Endodermal cell (in vitro differentiated cells): ENCODE data around the gene ANO9. TPM values are rescaled to one million over a fixed set of nuclear protein-coding genes. Genes with fewer than 3 reads are reported as not detected.
"Not testable (repeated sequence)": the region's sequence is repeated elsewhere in the genome, so short reads cannot be mapped to it uniquely, and the experiment has no call there.

Experiments
- DNase-seq: peaks from one replicate; pipeline ENCODE4 v3.0.0-alpha.2; 2017
- H3K27ac ChIP-seq: 2 replicates; pipeline ENCODE4 v1.5.1; 2013; ENCODE audit warnings: mild to moderate bottlenecking, low read depth, low read length, moderate library complexity
- H3K27me3 ChIP-seq: 2 replicates; pipeline ENCODE4 v1.6.1; 2013; ENCODE audit warnings: mild to moderate bottlenecking, low read length, moderate library complexity; ENCODE audit not compliant: insufficient read depth, control insufficient read depth, poor library complexity, severe bottlenecking
- H3K36me3 ChIP-seq: 2 replicates; pipeline ENCODE4 v1.7.0; 2013; ENCODE audit warnings: mild to moderate bottlenecking, low read length, moderate library complexity; ENCODE audit not compliant: control insufficient read depth, insufficient read depth
- H3K4me1 ChIP-seq: one replicate; pipeline ENCODE4 v1.7.0; 2013; ENCODE audit warnings: low read length; ENCODE audit not compliant: control insufficient read depth, insufficient read depth
- H3K4me3 ChIP-seq: 2 replicates; pipeline ENCODE4 v1.5.1; 2013; ENCODE audit warnings: mild to moderate bottlenecking, low read length, moderate library complexity
- H3K9ac ChIP-seq: 2 replicates; pipeline ENCODE4 v1.6.1; 2013; ENCODE audit warnings: mild to moderate bottlenecking, low read length, moderate library complexity; ENCODE audit not compliant: poor library complexity, severe bottlenecking; ENCODE audit errors: extremely low read depth
- H3K9me3 ChIP-seq: 2 replicates; pipeline ENCODE4 v1.6.1; 2013; ENCODE audit warnings: mild to moderate bottlenecking, low read length, moderate library complexity; ENCODE audit not compliant: control insufficient read depth
- H3K27ac Mint-ChIP-seq: 2 replicates; pipeline ENCODE4 v1.8.0; 2020; ENCODE audit warnings: mixed read lengths
- H3K27me3 Mint-ChIP-seq: 2 replicates; pipeline ENCODE4 v1.8.0; 2021; ENCODE audit warnings: mild to moderate bottlenecking, mixed read lengths; ENCODE audit not compliant: insufficient read depth
- H3K36me3 Mint-ChIP-seq: 2 replicates; pipeline ENCODE4 v1.8.0; 2020; ENCODE audit warnings: low read depth, mixed read lengths
- H3K4me1 Mint-ChIP-seq: 2 replicates; pipeline ENCODE4 v1.8.0; 2020; ENCODE audit warnings: mixed read lengths
- H3K4me3 Mint-ChIP-seq: 2 replicates; pipeline ENCODE4 v1.8.0; 2020; ENCODE audit warnings: mild to moderate bottlenecking, moderate library complexity, mixed read lengths
- H3K9me3 Mint-ChIP-seq: 2 replicates; pipeline ENCODE4 v1.8.0; 2020; ENCODE audit warnings: mild to moderate bottlenecking, mixed read lengths
- WGBS, 2 experiments: methylation state at CpG; one replicate each; pipeline versions ENCODE4 v1.1.5 to v1.1.7; 2013; ENCODE audit warnings: missing lambda C conversion rate in 2 of 2, mixed read lengths in 1 of 2; ENCODE audit not compliant: insufficient coverage in 1 of 2, insufficient read length in 1 of 2; 5-methylcytosine and 5-hydroxymethylcytosine counted together
- total RNA-seq, 2 donors: library from RNA; stranded (reverse); fragmentation: NEBNext Ultra II Directional in 1 of 2; extraction: Animal tissue kit (Norgen Biotek cat#: 25700) in 1 of 2; gene quantifications; 2 replicates in 1 of 2; 3 replicates in 1 of 2; pipeline ENCODE4 v1.2.1, GENCODE V29; 2021
- TF ChIP-seq, protein P1 (sequence below): fragments of 200-600 bp; sonication (generic); conservative IDR thresholded peaks from 2 replicates; pipeline ENCODE4 v1.5.0; 2021; ENCODE audit warnings: antibody characterized with exemption, mild to moderate bottlenecking

ANO9 gene
- total RNA-seq, 2 donors from 2014 or later = 16.8 to 17.8 TPM

DNA sequence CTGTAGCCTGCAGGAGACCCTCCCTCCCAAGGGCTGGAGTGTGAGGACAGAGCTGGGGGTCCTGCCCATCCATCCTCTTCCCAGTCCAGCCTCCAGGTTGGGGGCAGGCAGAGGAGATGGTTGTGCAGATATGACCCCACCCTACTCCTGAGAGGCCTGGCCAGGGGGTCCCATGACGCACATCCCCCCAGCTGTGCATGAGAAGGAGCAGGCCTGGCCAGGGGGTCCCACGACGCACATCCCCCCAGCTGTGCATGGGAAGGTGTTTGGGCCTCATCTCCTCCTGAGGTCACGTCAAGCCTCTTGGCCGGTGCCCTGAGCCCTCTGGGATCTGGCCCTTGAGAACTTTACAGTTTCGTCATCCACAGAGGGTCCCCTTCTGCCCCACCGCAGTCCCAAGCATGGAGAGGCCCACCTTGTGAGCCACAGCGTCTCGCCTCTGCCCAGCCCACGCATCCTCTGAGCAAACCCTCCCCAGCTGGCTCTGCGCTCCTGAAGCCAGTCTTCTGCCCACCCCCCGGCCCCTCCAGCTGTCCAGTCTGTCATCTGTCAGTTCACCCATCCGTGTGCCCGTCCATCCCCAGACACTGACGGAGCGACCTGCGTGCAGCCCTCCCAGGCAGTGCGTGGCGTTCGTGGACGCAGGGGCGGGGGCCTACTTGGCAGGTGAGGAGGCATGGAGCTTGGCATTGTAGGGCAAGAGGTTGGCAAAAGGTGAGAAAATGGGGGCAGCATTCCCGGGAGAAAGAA, 2.3 kb downstream of the ANO9 start:
- Histone ChIP-seq H3K9me3 (no peaks in the 10 kb centered on the region), H3K27ac (no peak overlapping the region), H3K4me3 (no peak overlapping the region), H3K36me3 (no peaks in the 10 kb centered on the region), H3K9ac (no peak overlapping the region), H3K4me1 (no peaks in the 10 kb centered on the region), H3K27me3 (no peaks in the 10 kb centered on the region)
- Mint-ChIP-seq H3K36me3 (peaks cover 3% of the 10 kb centered on the region), H3K4me3 (no peak overlapping the region), H3K4me1 (no peaks in the 10 kb centered on the region), H3K9me3 (peaks cover 9% of the 10 kb centered on the region), H3K27me3 (peaks cover 5% of the 10 kb centered on the region), H3K27ac (no peak overlapping the region)
- TF ChIP-seq, protein P1, sequence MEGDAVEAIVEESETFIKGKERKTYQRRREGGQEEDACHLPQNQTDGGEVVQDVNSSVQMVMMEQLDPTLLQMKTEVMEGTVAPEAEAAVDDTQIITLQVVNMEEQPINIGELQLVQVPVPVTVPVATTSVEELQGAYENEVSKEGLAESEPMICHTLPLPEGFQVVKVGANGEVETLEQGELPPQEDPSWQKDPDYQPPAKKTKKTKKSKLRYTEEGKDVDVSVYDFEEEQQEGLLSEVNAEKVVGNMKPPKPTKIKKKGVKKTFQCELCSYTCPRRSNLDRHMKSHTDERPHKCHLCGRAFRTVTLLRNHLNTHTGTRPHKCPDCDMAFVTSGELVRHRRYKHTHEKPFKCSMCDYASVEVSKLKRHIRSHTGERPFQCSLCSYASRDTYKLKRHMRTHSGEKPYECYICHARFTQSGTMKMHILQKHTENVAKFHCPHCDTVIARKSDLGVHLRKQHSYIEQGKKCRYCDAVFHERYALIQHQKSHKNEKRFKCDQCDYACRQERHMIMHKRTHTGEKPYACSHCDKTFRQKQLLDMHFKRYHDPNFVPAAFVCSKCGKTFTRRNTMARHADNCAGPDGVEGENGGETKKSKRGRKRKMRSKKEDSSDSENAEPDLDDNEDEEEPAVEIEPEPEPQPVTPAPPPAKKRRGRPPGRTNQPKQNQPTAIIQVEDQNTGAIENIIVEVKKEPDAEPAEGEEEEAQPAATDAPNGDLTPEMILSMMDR = no peak
- no peak for DNase-seq
- WGBS, 2 experiments = 89 to 94% methylated on average over 10 to 23 of the region's 23 CpGs

DNA sequence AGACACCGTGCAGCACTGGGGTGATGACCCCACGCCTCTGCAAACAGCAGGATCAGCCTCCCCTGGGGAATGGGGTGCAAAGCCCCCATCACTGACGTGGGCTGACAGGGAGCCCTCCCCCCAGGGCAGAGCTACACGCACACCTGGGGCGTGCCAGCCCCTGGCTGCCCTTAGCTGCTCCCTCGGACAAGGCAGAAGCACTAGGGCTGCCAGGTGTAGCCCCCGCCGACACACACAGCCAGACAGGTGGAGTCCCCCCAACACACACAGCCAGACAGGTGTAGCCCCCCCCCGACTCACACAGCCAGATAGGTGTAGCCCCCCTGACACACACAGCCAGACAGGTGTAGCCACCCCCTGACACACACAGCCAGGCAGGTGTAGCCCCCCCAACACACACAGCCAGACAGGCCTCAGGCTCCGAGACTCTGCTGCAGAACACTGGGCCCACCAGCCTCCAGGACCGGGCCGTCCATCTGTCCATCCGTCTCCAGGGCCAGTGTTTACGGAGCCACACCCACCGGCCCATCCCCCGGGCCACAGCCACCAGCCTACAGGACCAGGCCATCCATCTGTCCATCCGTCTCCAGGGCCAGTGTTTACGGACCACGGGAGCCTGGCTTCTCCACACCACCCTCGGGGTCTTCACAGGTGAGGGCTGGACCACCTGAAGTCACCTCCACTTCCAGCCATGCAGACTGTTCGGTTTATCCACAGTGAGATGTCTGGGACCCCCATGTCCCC, 3.5 kb downstream of the ANO9 start:
- Histone ChIP-seq H3K4me1 (no peaks in the 10 kb centered on the region), H3K27me3 (no peaks in the 10 kb centered on the region), H3K9me3 (no peaks in the 10 kb centered on the region), H3K27ac (no peak overlapping the region), H3K36me3 (no peaks in the 10 kb centered on the region), H3K9ac (no peak overlapping the region), H3K4me3 (no peak overlapping the region)
- Mint-ChIP-seq H3K4me3 (no peak overlapping the region), H3K4me1 (no peaks in the 10 kb centered on the region), H3K36me3 (peaks cover 3% of the 10 kb centered on the region), H3K27ac (no peak overlapping the region), H3K9me3 (peaks cover 9% of the 10 kb centered on the region), H3K27me3 (peaks cover 2% of the 10 kb centered on the region)
- TF ChIP-seq, protein P1 = no peak
- no peak for DNase-seq
- 86 to 91% methylated on average over 14 to 19 of the region's 21 CpGs for WGBS, 2 experiments

DNA sequence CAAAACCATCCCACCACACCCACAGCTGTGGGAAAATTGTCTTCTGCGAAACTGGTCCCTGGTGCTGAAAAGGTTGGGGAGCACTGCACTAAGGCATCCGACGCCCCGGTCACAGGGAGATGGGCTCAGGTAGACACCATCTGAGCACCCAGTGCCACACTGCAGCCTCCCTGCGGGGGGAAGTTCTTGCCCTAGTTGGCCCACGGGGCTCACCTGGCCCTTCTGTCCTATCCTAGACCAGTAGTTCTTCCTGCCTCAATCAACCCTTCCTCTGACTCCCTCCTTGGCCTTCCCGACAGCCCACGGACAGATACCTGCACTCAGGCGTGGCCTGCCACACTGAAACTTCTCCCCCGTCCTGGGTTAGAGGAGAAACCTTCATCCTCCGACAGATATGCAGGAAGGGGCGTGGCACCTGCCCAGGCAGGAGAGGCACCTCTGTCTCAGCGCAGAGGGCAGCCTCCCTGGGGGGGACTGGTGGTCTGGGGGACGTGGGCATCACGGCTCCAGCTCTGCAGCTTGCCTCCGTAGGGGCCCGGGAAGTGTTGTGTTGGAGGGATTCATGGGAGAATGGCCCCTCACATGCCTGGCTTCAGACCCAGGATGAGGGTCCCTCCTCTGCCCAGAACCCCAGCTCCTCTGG, 4.5 kb downstream of the ANO9 start:
- no peaks in the 10 kb centered on the region for H3K4me1 ChIP-seq
- H3K27ac ChIP-seq = no peak overlapping the region
- no peaks in the 10 kb centered on the region for H3K27me3 ChIP-seq
- no peaks in the 10 kb centered on the region for H3K36me3 ChIP-seq
- peaks cover 9% of the 10 kb centered on the region for H3K9me3 Mint-ChIP-seq
- peaks cover 2% of the 10 kb centered on the region for H3K27me3 Mint-ChIP-seq
- H3K4me3 Mint-ChIP-seq = no peak overlapping the region
- no peak overlapping the region for H3K27ac Mint-ChIP-seq
- H3K9ac ChIP-seq = no peak overlapping the region
- no peaks in the 10 kb centered on the region for H3K9me3 ChIP-seq
- WGBS, 2 experiments = 79 to 85% methylated on average over 12 to 17 of the region's 17 CpGs
- DNase-seq = no peak
- no peak overlapping the region for H3K4me3 ChIP-seq
- no peaks in the 10 kb centered on the region for H3K4me1 Mint-ChIP-seq
- H3K36me3 Mint-ChIP-seq = peaks cover 3% of the 10 kb centered on the region
- TF ChIP-seq, protein P1 = no peak

DNA sequence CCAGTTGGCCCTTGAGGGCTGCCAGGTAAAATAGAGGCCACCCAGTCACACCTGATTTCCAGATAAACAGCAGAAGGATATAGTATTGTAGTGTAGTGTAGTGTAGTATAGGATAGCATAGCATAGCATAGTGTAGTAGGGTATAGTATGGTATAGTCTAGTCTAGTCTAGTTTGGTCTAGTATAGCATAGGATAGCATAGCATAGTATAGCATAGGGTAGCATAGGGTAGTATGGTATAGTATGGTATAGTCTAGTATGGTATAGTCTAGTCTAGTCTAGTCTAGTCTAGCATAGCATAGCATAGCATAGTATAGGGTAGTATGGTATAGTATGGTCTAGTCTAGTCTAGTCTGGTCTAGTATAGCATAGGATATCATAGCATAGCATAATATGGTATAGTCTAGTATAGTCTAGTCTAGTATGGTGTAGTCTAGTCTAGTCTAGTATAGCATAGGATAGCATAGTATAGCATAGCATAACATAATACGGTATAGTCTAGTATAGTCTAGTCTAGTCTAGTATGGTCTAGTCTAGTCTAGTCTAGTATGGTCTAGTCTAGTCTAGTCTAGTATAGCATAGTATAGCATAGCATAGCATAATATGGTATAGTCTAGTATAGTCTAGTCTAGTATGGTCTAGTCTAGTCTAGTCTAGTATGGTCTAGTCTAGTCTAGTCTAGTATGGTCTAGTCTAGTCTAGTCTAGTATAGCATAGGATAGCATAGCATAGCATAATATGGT, 6.6 kb downstream of the ANO9 start:
- not testable (repeated sequence) for H3K9ac ChIP-seq, DNase-seq, H3K27me3 ChIP-seq, H3K27ac ChIP-seq, H3K4me3 ChIP-seq, H3K4me3 Mint-ChIP-seq, H3K36me3 Mint-ChIP-seq, H3K9me3 ChIP-seq, H3K9me3 Mint-ChIP-seq, H3K27ac Mint-ChIP-seq, H3K27me3 Mint-ChIP-seq, H3K36me3 ChIP-seq, H3K4me1 ChIP-seq, H3K4me1 Mint-ChIP-seq
- WGBS, 2 experiments = 100% methylated on average over 1 of the region's 1 CpG; no CpG with 5 or more reads in 1 of the 2 experiments
